ENCODE measurements around the gene PRPF8.

Gene PRPF8

GRCh38 chr17:1624650-1625049 lies 60.0 kb downstream of the PRPF8 start:
- DNase-seq = no peak

DNA sequence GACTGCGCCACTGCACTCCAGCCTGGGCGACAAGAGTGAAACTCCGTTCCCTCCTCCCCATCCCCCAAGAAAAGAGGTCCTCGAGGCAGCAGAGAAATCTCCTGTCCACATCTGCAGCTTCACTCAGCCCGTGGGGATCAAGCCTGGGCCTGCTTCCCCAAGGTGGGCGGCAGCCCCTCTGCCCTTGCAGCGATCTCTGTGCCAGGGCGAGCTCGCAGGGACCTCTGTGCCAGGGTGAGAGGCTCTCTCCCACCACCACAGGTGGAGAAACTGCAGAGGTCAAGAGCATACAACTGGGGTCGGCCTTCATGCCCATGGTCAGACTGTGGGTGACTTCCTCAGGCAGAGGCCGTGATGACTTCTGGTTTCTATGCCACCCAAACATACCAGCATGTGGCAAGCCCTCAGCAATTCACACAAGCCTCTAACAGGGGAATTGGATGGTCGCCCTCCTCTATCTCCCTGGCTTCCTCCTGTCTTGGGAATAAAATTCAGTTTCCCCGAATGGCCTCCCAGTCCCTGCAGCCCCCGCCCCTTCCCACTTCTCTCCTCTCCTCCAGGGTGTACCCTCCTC lies 61.5 kb downstream of the PRPF8 start:
- DNase-seq = no peak

GRCh38 chr17:1621273-1621954 lies 63.3 kb downstream of the PRPF8 start:
- no peak for DNase-seq

DNA sequence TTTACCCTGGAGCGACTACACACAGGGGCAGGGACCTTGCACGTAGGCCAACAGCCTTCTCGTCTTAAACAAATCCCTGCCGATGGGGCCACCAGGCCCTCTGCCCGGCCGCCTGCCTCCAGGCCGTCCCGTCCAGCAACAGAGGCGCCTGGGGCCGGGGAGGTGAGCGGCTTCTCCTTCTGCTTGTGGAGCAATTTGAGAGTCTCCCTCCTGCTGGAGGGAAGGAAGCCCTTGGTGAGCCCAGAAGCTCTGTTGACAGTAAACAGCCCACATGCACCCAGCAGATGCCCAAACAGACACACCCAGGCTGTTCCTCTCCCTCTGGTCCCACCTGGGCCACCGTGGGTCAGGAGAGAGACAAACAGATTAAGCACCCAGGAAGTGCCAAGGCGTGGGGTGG lies 64.2 kb downstream of the PRPF8 start:
- no peak for DNase-seq

GRCh38 chr17:1617620-1618174 lies 67.0 kb downstream of the PRPF8 start:
- DNase-seq = no peak

- no peak for DNase-seq
Measured at GRCh38 chr17:1616101-1616500, 68.6 kb downstream of the PRPF8 start.

DNA sequence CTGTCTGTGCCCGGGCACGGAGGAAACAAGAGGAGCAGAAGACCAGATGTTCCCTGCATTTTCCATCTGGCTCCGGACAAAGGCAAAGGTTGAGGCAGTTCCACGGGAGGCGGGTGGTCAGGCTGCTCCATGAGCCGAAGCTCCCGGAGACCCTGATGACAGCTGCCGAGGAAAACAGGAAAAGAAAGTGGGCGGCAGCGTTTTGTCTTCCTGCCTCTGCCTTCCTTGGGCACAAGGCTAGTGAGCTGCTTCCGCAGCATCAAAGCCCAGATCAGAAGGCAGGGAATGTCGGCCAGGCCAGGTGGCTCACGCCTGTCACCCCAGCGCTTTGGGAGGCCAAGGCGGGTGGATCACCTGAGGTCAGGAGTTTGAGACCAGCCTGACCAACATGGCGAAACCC lies 72.3 kb downstream of the PRPF8 start:
- DNase-seq = no peak

- DNase-seq = no peak
Measured at GRCh38 chr17:1611715-1612114, 73.0 kb downstream of the PRPF8 start.

GRCh38 chr17:1608676-1609075 lies 76.0 kb downstream of the PRPF8 start:
- no peak for DNase-seq

DNA sequence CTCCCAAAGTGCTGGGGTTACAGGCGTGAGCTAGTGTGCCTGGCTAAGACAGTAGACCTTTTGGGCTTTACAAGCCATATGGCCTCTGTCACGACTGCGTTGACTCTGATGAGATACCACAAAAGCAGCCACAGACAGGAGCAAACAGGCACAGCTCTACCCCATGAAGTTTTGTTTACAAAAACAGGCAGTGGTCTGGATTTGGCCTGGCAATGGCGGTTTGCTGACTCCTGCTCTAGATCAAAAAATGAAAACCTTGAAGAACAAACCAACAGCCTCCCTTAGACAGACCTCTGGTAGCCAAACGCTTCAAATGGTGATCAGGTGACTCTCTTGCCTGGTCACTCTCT lies 76.7 kb downstream of the PRPF8 start:
- no peak for DNase-seq

DNA sequence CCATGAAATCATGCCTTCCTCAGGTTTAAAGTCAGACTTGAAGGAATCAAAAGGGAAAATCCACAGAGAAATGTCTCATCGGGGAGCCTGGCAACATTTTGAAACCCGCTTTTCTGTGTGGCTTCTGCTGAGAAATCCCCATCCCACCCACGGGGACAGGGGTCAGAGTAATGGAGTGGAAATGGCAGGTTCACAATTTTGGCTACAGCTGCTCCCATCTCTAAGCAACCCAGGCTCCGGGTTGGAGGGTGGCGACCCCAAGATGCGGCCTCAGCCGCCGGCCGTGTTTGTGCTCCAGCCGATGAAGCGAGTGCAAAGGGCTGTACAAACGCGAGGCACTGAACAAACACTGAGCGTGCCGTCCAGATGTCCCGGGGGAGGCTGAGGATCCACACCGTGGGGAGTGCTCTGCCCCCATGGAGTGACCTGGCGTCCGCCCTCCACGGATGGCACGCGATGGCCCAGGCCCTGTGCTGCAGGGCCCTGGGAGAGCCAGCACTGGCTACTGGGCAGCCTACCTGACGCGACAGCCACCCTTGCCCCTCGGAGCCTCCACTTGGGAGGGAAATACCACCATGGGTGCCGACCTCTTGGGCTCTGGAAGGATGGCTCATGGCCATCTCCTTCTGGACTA lies 78.2 kb downstream of the PRPF8 start:
- DNase-seq = no peak

DNA sequence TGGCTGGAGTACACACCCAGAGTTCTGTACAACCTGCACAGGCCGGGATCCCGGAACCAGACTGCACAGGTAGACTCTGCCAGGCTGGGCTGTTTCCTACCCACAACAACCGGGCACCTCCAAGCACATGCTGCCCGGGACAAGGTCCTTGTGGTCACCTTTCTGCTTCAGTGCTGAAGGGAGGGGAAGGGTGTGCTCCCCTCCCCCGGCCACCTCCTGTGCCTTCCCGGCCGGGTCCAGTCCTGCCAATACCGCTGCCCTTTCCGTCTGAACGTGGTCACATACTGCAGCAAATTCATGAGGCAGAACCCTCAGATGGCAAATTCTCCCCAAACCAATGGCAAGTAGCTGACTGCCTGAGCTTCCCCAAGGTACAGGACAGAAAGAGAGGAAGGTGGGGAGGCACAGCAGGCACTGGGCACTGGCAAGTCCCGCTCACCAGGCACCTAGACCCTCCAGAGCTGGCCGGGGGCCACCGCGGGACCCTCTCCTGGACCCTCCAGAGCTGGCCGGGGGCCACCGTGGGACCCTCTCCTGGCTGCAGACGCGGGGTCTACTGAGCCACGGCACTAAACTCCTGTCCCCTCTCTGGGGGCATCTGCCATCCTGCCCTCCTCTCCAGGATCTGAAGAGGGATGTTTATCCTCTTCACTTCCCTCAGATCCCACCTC lies 78.9 kb downstream of the PRPF8 start:
- no peak for DNase-seq

DNA sequence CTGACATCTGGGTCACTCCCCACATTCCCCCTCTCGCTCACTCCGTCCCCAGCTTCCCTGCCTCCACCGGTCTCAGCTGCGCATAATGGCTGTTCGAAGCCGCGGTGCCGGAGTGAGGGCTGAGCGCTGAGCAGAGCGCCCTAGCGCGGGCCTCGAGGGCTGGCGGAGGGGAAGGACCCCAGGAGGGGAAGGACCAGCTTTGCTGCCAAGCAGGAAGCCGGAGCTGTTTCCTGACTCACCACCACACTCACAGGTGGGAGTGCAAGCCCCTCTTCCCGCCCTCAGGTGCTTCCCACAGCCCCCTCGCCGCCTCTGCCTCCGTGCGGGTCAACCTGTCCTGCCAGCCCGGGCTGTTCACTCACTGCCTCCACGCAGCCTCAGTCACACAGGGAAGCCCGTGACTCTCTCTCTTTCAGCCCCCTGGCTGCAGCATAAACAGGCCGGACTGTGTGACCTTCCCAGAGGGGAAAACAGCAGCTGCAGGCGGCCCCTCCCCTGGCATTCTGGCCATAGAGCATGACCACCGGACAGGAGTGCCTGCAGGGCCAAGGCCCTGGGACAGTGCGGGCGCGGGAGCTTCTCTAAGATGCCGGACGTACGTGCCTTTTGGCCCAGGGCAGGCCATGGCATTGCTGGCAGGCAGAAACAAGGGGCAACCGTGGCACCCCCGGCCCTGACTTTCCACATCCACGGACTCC lies 79.7 kb downstream of the PRPF8 start:
- no peak for DNase-seq

- DNase-seq = no peak
Measured at GRCh38 chr17:1601571-1601970, 83.1 kb downstream of the PRPF8 start.
